ENCODE measurements around the gene COL13A1. TPM values are rescaled to one million over a fixed set of nuclear protein-coding genes. Genes with fewer than 3 reads are reported as not detected.

COL13A1 gene
- total and polyA plus RNA-seq, 7 experiments from 2014 or later, result 0.88 TPM; not detected in 6

DNA sequence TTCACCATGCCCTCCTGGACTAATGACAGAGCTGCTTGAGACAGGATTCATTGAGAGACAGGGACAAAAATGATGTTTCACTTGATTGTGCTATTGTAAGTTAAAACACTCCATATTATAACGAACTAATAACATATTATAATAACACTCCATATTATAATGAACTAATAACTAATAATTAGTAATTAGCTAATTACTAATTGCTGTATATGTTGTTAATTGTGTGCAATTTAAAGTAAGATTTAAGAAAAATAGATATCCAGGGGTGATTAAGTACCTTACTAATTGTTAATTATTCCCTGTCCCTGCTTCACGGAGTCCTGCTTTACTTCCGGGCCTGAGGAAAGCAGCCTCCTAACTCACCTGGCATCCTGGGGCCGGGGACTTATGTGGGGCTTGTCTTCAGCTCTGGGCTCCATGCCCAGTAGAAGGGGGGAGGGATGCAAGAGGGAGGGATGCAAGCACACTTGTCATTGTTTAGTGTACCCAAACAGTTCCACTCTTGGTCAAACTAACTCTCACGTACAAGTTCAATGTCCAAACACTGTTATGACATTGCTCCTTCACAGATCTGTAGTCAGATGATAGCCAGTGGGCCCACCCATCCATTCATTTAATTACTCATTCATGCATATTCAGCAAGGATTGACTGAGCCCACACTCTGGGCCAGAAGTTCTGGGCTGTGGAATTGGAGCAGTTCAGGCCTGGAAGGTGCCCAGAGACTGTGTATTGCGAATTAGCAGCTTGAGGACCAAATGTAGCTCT lies 53.8 kb downstream of the COL13A1 start:
- H3K9me3 ChIP-seq (ENCODE audit: control insufficient read depth in 2 of 3, low read length in 3 of 3), result no peaks in the 10 kb centered on the region

DNA sequence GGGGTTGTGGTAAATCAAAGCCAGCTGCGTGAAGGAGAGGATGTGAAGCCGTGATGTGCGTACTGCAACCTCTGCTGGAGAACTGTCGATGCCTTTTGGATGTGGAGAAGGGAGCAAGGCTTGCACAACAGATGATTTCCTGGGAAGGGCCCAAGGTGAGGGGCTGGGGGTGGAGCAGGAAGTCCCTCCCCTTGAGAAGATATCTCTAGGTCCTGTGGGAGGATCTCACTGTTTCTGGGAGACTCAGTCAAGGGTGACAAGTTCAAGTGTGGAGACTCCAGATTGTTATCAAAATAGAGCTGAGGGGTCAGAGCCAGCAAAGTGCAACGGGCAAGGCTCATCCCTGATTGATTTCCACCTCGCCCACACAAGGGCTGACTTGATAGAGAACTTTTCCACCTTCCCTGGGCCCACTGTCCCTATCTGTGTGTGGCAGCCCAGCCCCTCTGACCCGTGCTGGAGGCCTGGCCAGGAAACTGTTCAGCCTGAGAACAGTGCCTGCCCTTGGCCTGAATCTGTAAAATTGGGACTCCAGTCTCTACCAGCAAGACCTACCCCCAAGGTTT lies 55.0 kb downstream of the COL13A1 start:
- Mint-ChIP-seq H3K27me3 (peaks cover 0 to 9% (median 5%) of the 10 kb centered on the region in 5 donors), H3K27ac (no peak overlapping the region), H3K4me1 (peaks cover 0 to 13% (median 5%) of the 10 kb centered on the region in 7 donors), H3K36me3 (no peaks in the 10 kb centered on the region), H3K4me3 (no peak overlapping the region), H3K9me3 (no peaks in the 10 kb centered on the region)
- ChIA-PET CTCF (no interaction called here), POLR2A (no interaction called here)
- H3K4me3 ChIP-seq (ENCODE audit: low read length), result no peak overlapping the region
- intact Hi-C loops (cut with micrococcal nuclease), result no loop called here
- no peak overlapping the region for H3K27ac ChIP-seq (ENCODE audit: low read depth, low read length)
- H3K4me1 ChIP-seq (ENCODE audit: control insufficient read depth in 2 of 2, insufficient read depth in 2 of 2, low read length in 2 of 2), result no peaks in the 10 kb centered on the region
- DNase-seq, result no peak
- H3K36me3 ChIP-seq (ENCODE audit: control insufficient read depth in 2 of 3, insufficient read depth in 3 of 3, low read length in 3 of 3), result no peaks in the 10 kb centered on the region
- H3K27me3 ChIP-seq (ENCODE audit: control insufficient read depth in 2 of 2, insufficient read depth in 2 of 2, low read length in 2 of 2), result peaks cover 0 to 3% of the 10 kb centered on the region in 2 donors
- ATAC-seq, result no peak
- H3K9me3 ChIP-seq (ENCODE audit: control insufficient read depth in 2 of 3, low read length in 3 of 3), result no peaks in the 10 kb centered on the region

More for the DNA sequence above, 53.8 kb downstream of the COL13A1 start:
- peaks cover 0 to 6% (median 5%) of the 10 kb centered on the region in 5 donors for H3K27me3 Mint-ChIP-seq
- H3K27ac Mint-ChIP-seq, result no peak overlapping the region
- POLR2A ChIA-PET, result no interaction called here
- CTCF ChIA-PET, result no interaction called here
- H3K4me3 Mint-ChIP-seq, result no peak overlapping the region
- intact Hi-C loops (cut with micrococcal nuclease), result no loop called here
- Histone ChIP-seq H3K36me3 (ENCODE audit: control insufficient read depth in 2 of 3, insufficient read depth in 3 of 3, low read length in 3 of 3) (no peaks in the 10 kb centered on the region), H3K4me3 (ENCODE audit: low read length) (no peak overlapping the region), H3K27ac (ENCODE audit: low read depth, low read length) (no peak overlapping the region), H3K4me1 (ENCODE audit: control insufficient read depth in 2 of 2, insufficient read depth in 2 of 2, low read length in 2 of 2) (no peaks in the 10 kb centered on the region), H3K27me3 (ENCODE audit: control insufficient read depth in 2 of 2, insufficient read depth in 2 of 2, low read length in 2 of 2) (peaks cover 0 to 3% of the 10 kb centered on the region in 2 donors)
- H3K4me1 Mint-ChIP-seq, result peaks cover 0 to 6% (median 0%) of the 10 kb centered on the region in 7 donors
- no peaks in the 10 kb centered on the region for H3K36me3 Mint-ChIP-seq
- ATAC-seq (no peak), DNase-seq (no peak)
- H3K9me3 Mint-ChIP-seq, result no peaks in the 10 kb centered on the region

DNA sequence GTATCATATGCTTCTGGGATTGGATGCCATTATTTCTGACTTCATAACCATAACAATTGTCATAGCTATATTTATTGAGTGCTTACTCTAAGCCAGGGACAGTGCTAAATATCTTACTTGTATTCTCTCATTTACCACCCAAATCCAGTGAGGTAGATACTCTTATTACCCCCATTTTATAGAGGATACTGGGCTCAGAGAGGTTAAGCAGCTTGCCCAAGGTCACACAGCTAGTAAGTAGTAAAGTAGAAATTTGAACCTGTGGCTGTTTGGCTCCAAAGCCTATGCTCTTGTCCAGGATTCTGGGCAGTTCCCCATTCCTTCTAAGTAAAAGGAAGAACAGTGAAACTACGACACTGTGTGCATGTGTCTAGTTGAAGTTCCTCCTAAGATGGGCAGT lies 56.5 kb downstream of the COL13A1 start:
- ATAC-seq (no peak), DNase-seq (no peak)
- intact Hi-C loops (cut with micrococcal nuclease), result no loop called here
- H3K9me3 ChIP-seq (ENCODE audit: control insufficient read depth in 2 of 3, low read length in 3 of 3), result no peaks in the 10 kb centered on the region
- ChIA-PET POLR2A (no interaction called here), CTCF (no interaction called here)
- no peaks in the 10 kb centered on the region for H3K4me1 ChIP-seq (ENCODE audit: control insufficient read depth in 2 of 2, insufficient read depth in 2 of 2, low read length in 2 of 2)
- H3K27ac ChIP-seq (ENCODE audit: low read depth, low read length), result no peak overlapping the region
- no peaks in the 10 kb centered on the region for H3K36me3 ChIP-seq (ENCODE audit: control insufficient read depth in 2 of 3, insufficient read depth in 3 of 3, low read length in 3 of 3)
- H3K27me3 ChIP-seq (ENCODE audit: control insufficient read depth in 2 of 2, insufficient read depth in 2 of 2, low read length in 2 of 2), result peaks cover 0 to 3% of the 10 kb centered on the region in 2 donors
- Mint-ChIP-seq H3K27me3 (peaks cover 0 to 8% (median 0%) of the 10 kb centered on the region in 5 donors), H3K9me3 (no peaks in the 10 kb centered on the region), H3K4me1 (peaks cover 0 to 13% (median 5%) of the 10 kb centered on the region in 7 donors), H3K4me3 (no peak overlapping the region), H3K27ac (no peak overlapping the region), H3K36me3 (no peaks in the 10 kb centered on the region)
- no peak overlapping the region for H3K4me3 ChIP-seq (ENCODE audit: low read length)

DNA sequence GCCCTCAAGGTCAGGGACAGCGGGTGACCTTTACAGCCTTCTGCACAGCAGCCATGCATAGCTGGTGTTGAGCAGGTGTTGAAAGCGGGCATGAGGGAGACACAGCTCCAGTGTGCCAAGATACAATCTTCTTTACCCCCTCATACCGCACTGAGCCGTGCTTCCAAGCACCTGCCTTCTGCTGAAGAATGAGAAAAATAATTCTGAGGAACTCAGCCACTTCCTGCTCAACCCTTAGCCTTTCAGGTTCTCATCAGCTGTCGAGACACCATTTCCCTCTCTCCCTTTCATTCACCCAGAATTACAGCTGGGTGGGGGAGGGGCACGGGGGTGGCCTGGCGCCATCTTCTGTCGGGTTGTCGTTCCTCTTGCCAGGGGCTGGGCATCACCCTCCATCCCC lies 58.6 kb downstream of the COL13A1 start:
- no peak for DNase-seq
- Histone ChIP-seq H3K27ac (ENCODE audit: low read depth, low read length) (no peak overlapping the region), H3K4me1 (ENCODE audit: control insufficient read depth in 2 of 2, insufficient read depth in 2 of 2, low read length in 2 of 2) (no peaks in the 10 kb centered on the region), H3K9me3 (ENCODE audit: control insufficient read depth in 2 of 3, low read length in 3 of 3) (no peaks in the 10 kb centered on the region), H3K4me3 (ENCODE audit: low read length) (no peak overlapping the region), H3K36me3 (ENCODE audit: control insufficient read depth in 2 of 3, insufficient read depth in 3 of 3, low read length in 3 of 3) (no peaks in the 10 kb centered on the region), H3K27me3 (ENCODE audit: control insufficient read depth in 2 of 2, insufficient read depth in 2 of 2, low read length in 2 of 2) (no peaks in the 10 kb centered on the region)
- Mint-ChIP-seq H3K27ac (no peak overlapping the region), H3K4me1 (peaks cover 0 to 13% (median 5%) of the 10 kb centered on the region in 7 donors), H3K4me3 (no peak overlapping the region), H3K36me3 (no peaks in the 10 kb centered on the region), H3K9me3 (no peaks in the 10 kb centered on the region), H3K27me3 (peaks cover 0 to 4% (median 0%) of the 10 kb centered on the region in 5 donors)
- ChIA-PET CTCF (interaction anchor here (0.9 kb wide), 1 partner anchor 13 kb away, joined by 3 read pairs; no protein-coding TSS in a partner anchor), POLR2A (no interaction called here)
- no peak for ATAC-seq
- intact Hi-C loops (cut with micrococcal nuclease), result no loop called here

DNA sequence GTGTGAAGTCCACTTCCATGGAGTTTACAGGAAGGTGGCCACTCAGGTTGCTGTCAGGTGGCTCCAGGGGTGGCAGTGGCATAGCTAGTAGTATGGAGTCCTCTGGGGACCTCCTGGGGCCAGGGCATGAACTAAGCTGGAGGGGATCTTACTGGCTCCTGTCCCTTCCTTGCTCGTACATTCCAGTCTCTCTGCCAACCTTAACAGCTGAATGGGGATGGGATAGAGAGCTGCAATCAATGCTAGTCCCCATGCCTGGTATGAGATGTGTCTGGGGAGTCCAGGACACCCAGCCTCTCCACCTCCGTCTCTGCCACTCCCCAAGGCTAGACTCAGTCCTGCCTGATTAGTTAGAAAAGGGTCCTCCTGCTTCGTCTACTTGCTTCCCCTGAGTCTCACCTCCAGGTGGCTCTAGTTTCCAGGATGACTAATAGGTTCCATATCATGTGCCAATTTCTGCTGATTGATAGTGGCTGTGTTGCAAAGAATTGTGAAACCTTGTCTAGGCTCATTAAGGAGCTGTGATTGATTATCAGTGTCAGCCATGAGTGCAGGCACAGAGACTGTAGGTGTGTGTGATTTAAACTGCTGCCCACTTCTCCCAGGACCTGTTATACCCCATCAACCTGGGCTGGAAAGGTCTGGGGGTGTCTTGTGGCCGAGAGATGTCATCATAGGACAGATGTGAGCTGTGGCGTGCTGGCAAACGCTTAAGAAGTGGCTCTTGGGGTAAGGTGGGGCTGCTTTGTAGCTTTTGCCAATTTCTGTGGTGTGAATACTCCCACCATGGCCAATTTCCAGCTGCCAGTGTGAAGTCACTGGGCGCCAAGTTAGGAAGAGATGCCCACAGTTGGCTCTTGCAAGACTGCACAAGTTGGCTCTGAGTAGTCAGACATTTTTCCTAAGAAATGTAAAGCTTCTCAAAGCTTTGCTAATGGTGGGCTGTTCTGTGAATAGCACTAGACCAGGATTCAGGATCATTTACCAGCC lies 59.8 kb downstream of the COL13A1 start:
- no peak overlapping the region for H3K27ac Mint-ChIP-seq
- Histone ChIP-seq H3K27me3 (ENCODE audit: control insufficient read depth in 2 of 2, insufficient read depth in 2 of 2, low read length in 2 of 2) (no peaks in the 10 kb centered on the region), H3K27ac (ENCODE audit: low read depth, low read length) (no peak overlapping the region), H3K4me1 (ENCODE audit: control insufficient read depth in 2 of 2, insufficient read depth in 2 of 2, low read length in 2 of 2) (no peaks in the 10 kb centered on the region), H3K4me3 (ENCODE audit: low read length) (no peak overlapping the region), H3K36me3 (ENCODE audit: control insufficient read depth in 2 of 3, insufficient read depth in 3 of 3, low read length in 3 of 3) (no peaks in the 10 kb centered on the region), H3K9me3 (ENCODE audit: control insufficient read depth in 2 of 3, low read length in 3 of 3) (no peaks in the 10 kb centered on the region)
- H3K9me3 Mint-ChIP-seq, result no peaks in the 10 kb centered on the region
- POLR2A ChIA-PET, result no interaction called here
- H3K36me3 Mint-ChIP-seq, result no peaks in the 10 kb centered on the region
- peaks cover 0 to 13% (median 5%) of the 10 kb centered on the region in 7 donors for H3K4me1 Mint-ChIP-seq
- DNase-seq (no peak), ATAC-seq (no peak)
- H3K4me3 Mint-ChIP-seq, result no peak overlapping the region
- H3K27me3 Mint-ChIP-seq, result peaks cover 0 to 4% (median 0%) of the 10 kb centered on the region in 5 donors
- CTCF ChIA-PET, result interaction anchor here (0.9 kb wide), 1 partner anchor 14 kb away, joined by 3 read pairs; no protein-coding TSS in a partner anchor
- intact Hi-C loops (cut with micrococcal nuclease), result no loop called here

DNA sequence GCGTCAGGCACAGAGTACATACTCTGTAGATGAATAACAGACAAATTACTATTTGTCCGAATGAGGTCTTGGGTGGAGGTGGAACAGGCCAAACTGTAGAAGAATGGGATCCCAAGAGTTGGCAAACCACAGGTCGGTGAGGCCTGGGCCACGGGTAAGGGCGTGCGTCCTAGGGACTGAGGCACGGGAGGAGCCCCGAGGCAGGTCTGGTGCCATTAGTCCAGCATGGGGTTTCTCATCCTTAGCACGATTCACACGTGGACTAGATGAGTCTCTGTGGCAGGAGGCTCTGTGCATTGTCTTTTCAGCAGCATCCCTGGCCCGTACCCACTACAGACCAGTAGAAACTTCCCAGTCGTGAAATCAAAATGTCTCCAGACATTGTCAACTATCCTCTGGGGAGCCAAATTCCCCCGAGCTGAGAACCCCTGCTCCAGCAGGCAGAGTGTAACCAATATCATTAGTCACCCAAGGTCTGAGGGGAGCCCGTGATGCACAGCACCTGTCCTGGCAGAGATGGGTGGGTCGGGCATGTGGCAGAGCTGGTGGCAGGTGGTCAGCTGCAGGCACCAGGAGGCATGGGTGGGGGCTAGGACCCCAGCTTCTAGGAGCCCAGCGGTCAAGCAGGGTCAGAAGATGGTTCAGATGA lies 61.3 kb downstream of the COL13A1 start:
- Mint-ChIP-seq H3K4me1 (peaks cover 0 to 13% (median 5%) of the 10 kb centered on the region in 7 donors), H3K27me3 (peaks cover 0 to 4% (median 0%) of the 10 kb centered on the region in 5 donors), H3K27ac (no peak overlapping the region), H3K4me3 (no peak overlapping the region), H3K36me3 (no peaks in the 10 kb centered on the region), H3K9me3 (peaks cover 0 to 2% (median 0%) of the 10 kb centered on the region in 11 donors)
- H3K27me3 ChIP-seq (ENCODE audit: control insufficient read depth in 2 of 2, insufficient read depth in 2 of 2, low read length in 2 of 2), result no peaks in the 10 kb centered on the region
- CTCF ChIA-PET, result no interaction called here
- intact Hi-C loops (cut with micrococcal nuclease), result no loop called here
- no peaks in the 10 kb centered on the region for H3K4me1 ChIP-seq (ENCODE audit: control insufficient read depth in 2 of 2, insufficient read depth in 2 of 2, low read length in 2 of 2)
- no peak overlapping the region for H3K27ac ChIP-seq (ENCODE audit: low read depth, low read length)
- ATAC-seq, result no peak
- POLR2A ChIA-PET, result no interaction called here
- DNase-seq, result no peak
- H3K9me3 ChIP-seq (ENCODE audit: control insufficient read depth in 2 of 3, low read length in 3 of 3), result no peaks in the 10 kb centered on the region
- H3K4me3 ChIP-seq (ENCODE audit: low read length), result no peak overlapping the region
- no peaks in the 10 kb centered on the region for H3K36me3 ChIP-seq (ENCODE audit: control insufficient read depth in 2 of 3, insufficient read depth in 3 of 3, low read length in 3 of 3)
